Measurements from ENCODE around the gene ARL8B.
"Not testable (repeated sequence)": the region's sequence is repeated elsewhere in the genome, so short reads cannot be mapped to it uniquely, and the experiment has no call there.

ARL8B gene

DNA sequence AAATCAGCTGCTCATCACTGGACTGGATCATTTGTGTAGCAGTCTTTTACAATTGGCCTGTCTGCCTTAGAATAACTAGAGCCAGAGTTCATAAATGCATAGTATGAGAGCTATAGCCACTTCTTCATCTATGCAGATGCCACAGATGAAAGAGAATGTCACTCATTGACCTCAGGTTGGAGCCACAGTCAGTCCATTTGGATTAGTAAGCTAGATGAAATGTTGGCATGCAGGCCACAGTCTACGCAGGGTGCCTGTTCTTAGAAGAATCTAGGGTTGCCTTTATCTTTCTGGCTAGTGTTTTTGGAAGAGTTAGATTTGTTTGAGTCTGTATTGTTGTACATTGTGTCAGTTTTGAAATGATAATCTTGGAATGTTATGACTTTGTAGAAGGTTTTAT lies 40.0 kb downstream of the ARL8B start:
- Histone ChIP-seq H3K27ac (ENCODE audit: low read depth in 2 of 2, low read length in 2 of 2) (no peak overlapping the region), H3K4me1 (ENCODE audit: control insufficient read depth in 2 of 2, insufficient read depth in 2 of 2, low read length in 2 of 2) (no peaks in the 10 kb centered on the region), H3K36me3 (ENCODE audit: control insufficient read depth in 2 of 2, insufficient read depth in 2 of 2, low read length in 2 of 2) (no peaks in the 10 kb centered on the region)

DNA sequence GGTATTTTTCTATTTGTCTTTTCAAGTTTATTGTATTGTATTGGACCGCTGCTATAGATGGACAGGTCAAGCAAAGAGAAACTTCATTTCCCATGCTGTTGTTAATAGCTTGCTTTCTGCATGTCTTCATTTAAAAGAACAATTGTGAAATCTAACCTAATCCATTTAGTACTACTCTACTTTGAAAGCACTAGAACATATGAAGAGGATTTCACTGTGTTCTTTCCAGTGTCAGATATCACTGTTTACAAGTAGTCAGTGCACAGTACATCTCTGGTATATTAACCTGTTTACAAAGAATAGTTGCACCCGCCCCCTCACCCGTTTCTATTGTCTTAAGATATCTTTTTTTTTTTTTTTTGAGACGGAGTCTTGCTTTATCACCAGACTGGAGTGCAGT lies 43.6 kb downstream of the ARL8B start:
- no peaks in the 10 kb centered on the region for H3K9me3 ChIP-seq (ENCODE audit: control insufficient read depth in 2 of 2, low read length in 2 of 2)
- no peaks in the 10 kb centered on the region for H3K36me3 ChIP-seq (ENCODE audit: control insufficient read depth in 2 of 2, insufficient read depth in 2 of 2, low read length in 2 of 2)
- H3K27me3 ChIP-seq (ENCODE audit: control insufficient read depth in 2 of 2, insufficient read depth in 2 of 2, low read length in 2 of 2) = no peaks in the 10 kb centered on the region
- H3K4me1 ChIP-seq (ENCODE audit: control insufficient read depth in 2 of 2, insufficient read depth in 2 of 2, low read length in 2 of 2) = no peaks in the 10 kb centered on the region
- no peak overlapping the region for H3K9ac ChIP-seq (ENCODE audit: low read depth in 1 of 2, low read length in 2 of 2)
- no peak overlapping the region for H3K27ac ChIP-seq (ENCODE audit: low read depth in 2 of 2, low read length in 2 of 2)
- no peak overlapping the region for H3K4me3 ChIP-seq (ENCODE audit: low read length in 2 of 2)

More for the DNA sequence above, 40.0 kb downstream of the ARL8B start:
- Histone ChIP-seq H3K9me3 (ENCODE audit: control insufficient read depth in 2 of 2, low read length in 2 of 2) (no peaks in the 10 kb centered on the region), H3K4me3 (ENCODE audit: low read length in 2 of 2) (no peak overlapping the region), H3K27me3 (ENCODE audit: control insufficient read depth in 2 of 2, insufficient read depth in 2 of 2, low read length in 2 of 2) (no peaks in the 10 kb centered on the region), H3K9ac (ENCODE audit: low read depth in 1 of 2, low read length in 2 of 2) (no peak overlapping the region)

DNA sequence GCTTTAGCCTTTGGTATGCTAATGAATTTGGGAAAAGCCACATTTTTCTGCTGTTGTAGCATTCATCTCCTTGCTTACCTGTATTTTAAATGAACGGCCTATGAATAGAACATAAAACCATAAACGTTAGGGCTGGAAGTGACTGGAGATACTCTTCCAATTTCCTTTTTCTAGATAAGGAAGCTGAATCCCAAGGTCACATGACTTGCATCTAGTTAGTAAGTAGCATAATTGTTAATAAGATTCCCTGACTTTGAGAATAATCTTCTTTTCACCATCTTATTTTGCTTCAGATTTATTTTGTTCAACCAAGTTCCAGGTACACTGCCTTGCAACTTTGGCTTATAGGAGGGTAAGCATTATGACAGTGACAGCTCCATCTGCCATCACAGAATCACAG lies 44.8 kb downstream of the ARL8B start:
- H3K9me3 ChIP-seq (ENCODE audit: control insufficient read depth in 2 of 2, low read length in 2 of 2) = no peaks in the 10 kb centered on the region
- H3K36me3 ChIP-seq (ENCODE audit: control insufficient read depth in 2 of 2, insufficient read depth in 2 of 2, low read length in 2 of 2) = peaks cover 2 to 4% of the 10 kb centered on the region in 2 donors
- H3K9ac ChIP-seq (ENCODE audit: low read depth in 1 of 2, low read length in 2 of 2) = no peak overlapping the region
- H3K4me1 ChIP-seq (ENCODE audit: control insufficient read depth in 2 of 2, insufficient read depth in 2 of 2, low read length in 2 of 2) = no peaks in the 10 kb centered on the region
- no peak overlapping the region for H3K4me3 ChIP-seq (ENCODE audit: low read length in 2 of 2)
- H3K27me3 ChIP-seq (ENCODE audit: control insufficient read depth in 2 of 2, insufficient read depth in 2 of 2, low read length in 2 of 2) = no peaks in the 10 kb centered on the region
- no peak overlapping the region for H3K27ac ChIP-seq (ENCODE audit: low read depth in 2 of 2, low read length in 2 of 2)

DNA sequence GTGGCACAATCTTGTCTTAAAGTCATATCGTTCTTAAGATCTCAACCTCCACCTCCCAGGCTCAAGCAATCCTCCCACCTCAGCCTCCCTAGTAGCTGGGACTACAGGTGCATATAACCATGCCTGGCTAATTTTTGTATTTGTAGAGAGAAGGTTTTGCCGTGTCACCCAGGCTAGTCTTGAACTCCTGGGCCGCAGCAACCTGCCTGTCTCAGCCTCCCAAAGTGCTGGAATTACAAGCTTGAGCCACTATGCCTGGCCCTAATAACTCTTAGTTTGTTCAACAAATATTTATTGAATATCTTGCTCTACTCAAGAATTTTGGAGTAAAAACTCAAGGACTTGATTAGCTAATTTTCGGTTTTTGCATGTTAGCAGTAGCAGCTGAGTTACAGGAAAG lies 46.0 kb downstream of the ARL8B start:
- Histone ChIP-seq H3K9me3 (ENCODE audit: control insufficient read depth in 2 of 2, low read length in 2 of 2) (no peaks in the 10 kb centered on the region), H3K9ac (ENCODE audit: low read depth in 1 of 2, low read length in 2 of 2) (no peak overlapping the region), H3K27ac (ENCODE audit: low read depth in 2 of 2, low read length in 2 of 2) (no peak overlapping the region), H3K27me3 (ENCODE audit: control insufficient read depth in 2 of 2, insufficient read depth in 2 of 2, low read length in 2 of 2) (no peaks in the 10 kb centered on the region), H3K36me3 (ENCODE audit: control insufficient read depth in 2 of 2, insufficient read depth in 2 of 2, low read length in 2 of 2) (peaks cover 11 to 13% of the 10 kb centered on the region in 2 donors), H3K4me1 (ENCODE audit: control insufficient read depth in 2 of 2, insufficient read depth in 2 of 2, low read length in 2 of 2) (no peaks in the 10 kb centered on the region), H3K4me3 (ENCODE audit: low read length in 2 of 2) (no peak overlapping the region)

DNA sequence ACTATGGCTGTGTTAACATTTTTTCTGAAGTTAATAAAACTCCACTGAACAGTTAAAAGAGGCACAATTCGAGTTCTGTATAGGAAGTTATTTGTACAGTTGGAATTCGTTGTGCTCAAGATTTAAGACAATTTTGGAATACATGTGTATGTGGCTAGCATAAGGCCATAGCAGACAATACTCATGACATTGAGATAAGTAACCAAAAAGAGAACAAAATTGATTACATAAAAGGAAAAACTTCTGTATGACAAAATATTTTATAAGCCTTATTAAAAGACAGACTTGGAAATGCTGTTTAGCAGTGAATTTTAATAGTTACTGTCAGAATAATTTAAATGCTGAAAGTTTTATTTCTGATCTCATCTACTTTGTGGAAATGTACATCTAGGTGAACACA lies 47.7 kb downstream of the ARL8B start:
- H3K9me3 ChIP-seq (ENCODE audit: control insufficient read depth in 2 of 2, low read length in 2 of 2) = no peaks in the 10 kb centered on the region
- H3K4me1 ChIP-seq (ENCODE audit: control insufficient read depth in 2 of 2, insufficient read depth in 2 of 2, low read length in 2 of 2) = no peaks in the 10 kb centered on the region
- no peak overlapping the region for H3K4me3 ChIP-seq (ENCODE audit: low read length in 2 of 2)
- H3K9ac ChIP-seq (ENCODE audit: low read depth in 1 of 2, low read length in 2 of 2) = no peak overlapping the region
- no peaks in the 10 kb centered on the region for H3K27me3 ChIP-seq (ENCODE audit: control insufficient read depth in 2 of 2, insufficient read depth in 2 of 2, low read length in 2 of 2)
- H3K27ac ChIP-seq (ENCODE audit: low read depth in 2 of 2, low read length in 2 of 2) = no peak overlapping the region
- H3K36me3 ChIP-seq (ENCODE audit: control insufficient read depth in 2 of 2, insufficient read depth in 2 of 2, low read length in 2 of 2) = peaks cover 18 to 22% of the 10 kb centered on the region in 2 donors

DNA sequence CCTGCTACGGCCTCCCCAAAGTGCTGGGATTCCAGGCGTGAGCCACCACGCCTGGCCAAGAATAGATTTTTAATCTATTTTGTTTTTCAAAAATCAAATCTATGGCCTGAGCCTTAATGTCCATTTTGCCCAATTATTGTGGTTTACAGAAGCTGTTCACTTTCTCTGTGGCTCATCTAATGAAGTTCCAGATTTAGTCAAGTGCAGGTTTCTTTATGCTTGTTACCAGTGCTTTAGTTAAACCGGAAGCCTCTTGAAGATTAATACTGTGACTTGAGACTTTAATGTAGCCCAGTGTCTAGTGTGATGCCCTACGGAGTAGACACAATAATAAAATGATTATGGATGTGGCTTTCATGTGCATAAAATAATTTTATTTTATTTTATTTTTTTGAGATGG lies 48.9 kb downstream of the ARL8B start:
- Histone ChIP-seq H3K27me3 (ENCODE audit: control insufficient read depth in 2 of 2, insufficient read depth in 2 of 2, low read length in 2 of 2) (no peaks in the 10 kb centered on the region), H3K27ac (ENCODE audit: low read depth in 2 of 2, low read length in 2 of 2) (no peak overlapping the region), H3K9ac (ENCODE audit: low read depth in 1 of 2, low read length in 2 of 2) (no peak overlapping the region), H3K9me3 (ENCODE audit: control insufficient read depth in 2 of 2, low read length in 2 of 2) (no peaks in the 10 kb centered on the region), H3K4me1 (ENCODE audit: control insufficient read depth in 2 of 2, insufficient read depth in 2 of 2, low read length in 2 of 2) (no peaks in the 10 kb centered on the region), H3K36me3 (ENCODE audit: control insufficient read depth in 2 of 2, insufficient read depth in 2 of 2, low read length in 2 of 2) (peaks cover 26 to 31% of the 10 kb centered on the region in 2 donors), H3K4me3 (ENCODE audit: low read length in 2 of 2) (no peak overlapping the region)

DNA sequence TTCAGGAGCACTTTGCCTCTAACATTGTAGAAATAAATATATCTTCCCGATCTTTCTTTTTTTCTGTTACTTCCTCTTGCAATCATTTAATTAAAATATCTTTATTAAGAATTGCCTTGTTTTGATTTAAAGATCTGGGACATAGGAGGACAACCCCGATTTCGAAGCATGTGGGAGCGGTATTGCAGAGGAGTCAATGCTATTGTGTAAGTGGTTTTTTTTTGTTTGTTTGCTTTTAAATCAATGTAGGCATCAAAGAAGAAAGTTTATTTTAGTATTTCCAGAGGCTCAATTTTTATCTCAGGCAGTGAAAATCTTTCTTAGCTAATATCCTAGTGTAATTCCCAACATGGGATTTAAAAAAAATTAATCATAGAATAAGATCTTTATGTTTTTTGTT lies 49.9 kb downstream of the ARL8B start:
- Histone ChIP-seq H3K4me1 (ENCODE audit: control insufficient read depth in 2 of 2, insufficient read depth in 2 of 2, low read length in 2 of 2) (no peaks in the 10 kb centered on the region), H3K36me3 (ENCODE audit: control insufficient read depth in 2 of 2, insufficient read depth in 2 of 2, low read length in 2 of 2) (peaks cover 26 to 39% of the 10 kb centered on the region in 2 donors), H3K27ac (ENCODE audit: low read depth in 2 of 2, low read length in 2 of 2) (no peak overlapping the region), H3K4me3 (ENCODE audit: low read length in 2 of 2) (no peak overlapping the region), H3K27me3 (ENCODE audit: control insufficient read depth in 2 of 2, insufficient read depth in 2 of 2, low read length in 2 of 2) (no peaks in the 10 kb centered on the region), H3K9me3 (ENCODE audit: control insufficient read depth in 2 of 2, low read length in 2 of 2) (no peaks in the 10 kb centered on the region), H3K9ac (ENCODE audit: low read depth in 1 of 2, low read length in 2 of 2) (no peak overlapping the region)

DNA sequence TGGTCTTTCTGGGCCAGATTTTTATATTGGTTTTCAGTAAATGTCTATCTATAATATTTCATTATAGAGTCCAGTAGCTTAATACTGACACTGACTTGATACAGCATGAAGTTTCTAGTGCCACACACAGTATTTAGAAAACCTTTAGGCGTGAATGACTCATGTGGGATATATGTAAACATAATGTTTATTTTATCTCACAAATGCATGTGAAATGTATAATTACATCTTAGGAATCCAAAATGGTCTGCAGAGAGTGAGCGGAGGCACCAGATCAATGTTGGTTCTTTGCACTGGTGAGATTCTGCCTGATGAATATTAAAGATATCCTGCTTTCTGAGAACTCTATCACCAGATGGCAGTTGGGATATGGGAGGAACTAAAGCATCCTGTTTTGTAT lies 56.9 kb downstream of the ARL8B start:
- not testable (repeated sequence) for H3K27ac ChIP-seq (ENCODE audit: low read depth in 2 of 2, low read length in 2 of 2); H3K9me3 ChIP-seq (ENCODE audit: control insufficient read depth in 2 of 2, low read length in 2 of 2); H3K4me3 ChIP-seq (ENCODE audit: low read length in 2 of 2); H3K27me3 ChIP-seq (ENCODE audit: control insufficient read depth in 2 of 2, insufficient read depth in 2 of 2, low read length in 2 of 2); H3K4me1 ChIP-seq (ENCODE audit: control insufficient read depth in 2 of 2, insufficient read depth in 2 of 2, low read length in 2 of 2); H3K9ac ChIP-seq (ENCODE audit: low read depth in 1 of 2, low read length in 2 of 2)
- peaks cover 31 to 33% of the 10 kb centered on the region in 2 donors for H3K36me3 ChIP-seq (ENCODE audit: control insufficient read depth in 2 of 2, insufficient read depth in 2 of 2, low read length in 2 of 2)

DNA sequence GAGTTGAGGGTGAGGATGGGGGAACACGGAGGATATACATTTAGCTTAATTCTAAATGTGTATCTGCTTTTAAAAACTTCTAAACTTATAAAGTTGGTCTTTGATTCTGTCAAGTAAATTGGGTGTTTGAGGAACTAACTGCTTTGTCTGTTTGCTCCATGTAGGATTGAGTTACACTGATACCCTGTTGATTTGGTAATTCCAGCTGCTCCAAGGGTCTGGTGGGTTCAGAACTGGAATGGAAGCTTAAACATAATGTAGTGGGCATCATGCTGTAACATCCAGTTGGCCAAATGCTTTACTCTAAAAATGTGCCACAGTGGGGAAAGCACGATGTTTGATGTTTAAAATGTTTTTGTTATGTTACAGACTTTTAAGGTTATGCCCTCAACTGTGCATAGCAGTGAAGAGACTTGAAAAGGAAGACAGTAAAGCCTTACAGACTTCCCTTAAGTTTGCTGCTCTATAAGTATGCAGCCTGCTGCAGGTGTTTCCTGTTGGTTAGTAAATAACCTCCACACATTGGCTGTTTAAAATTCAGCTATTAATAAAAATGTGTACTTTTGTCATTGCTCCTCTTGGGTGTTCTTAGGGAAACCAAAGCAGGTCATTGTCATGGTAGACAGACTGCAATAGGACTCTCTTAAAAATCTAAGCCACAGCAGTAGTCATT lies 59.5 kb downstream of the ARL8B start:
- Histone ChIP-seq H3K9me3 (ENCODE audit: control insufficient read depth in 2 of 2, low read length in 2 of 2) (no peaks in the 10 kb centered on the region), H3K27ac (ENCODE audit: low read depth in 2 of 2, low read length in 2 of 2) (peak overlapping the region; percentile 15 to 39), H3K9ac (ENCODE audit: low read depth in 1 of 2, low read length in 2 of 2) (no peak overlapping the region), H3K27me3 (ENCODE audit: control insufficient read depth in 2 of 2, insufficient read depth in 2 of 2, low read length in 2 of 2) (no peaks in the 10 kb centered on the region), H3K4me3 (ENCODE audit: low read length in 2 of 2) (peak overlapping the region in 1 of 2 donors; percentile 23), H3K36me3 (ENCODE audit: control insufficient read depth in 2 of 2, insufficient read depth in 2 of 2, low read length in 2 of 2) (peaks cover 16 to 19% of the 10 kb centered on the region in 2 donors), H3K4me1 (ENCODE audit: control insufficient read depth in 2 of 2, insufficient read depth in 2 of 2, low read length in 2 of 2) (peaks cover 0 to 7% of the 10 kb centered on the region in 2 donors)

DNA sequence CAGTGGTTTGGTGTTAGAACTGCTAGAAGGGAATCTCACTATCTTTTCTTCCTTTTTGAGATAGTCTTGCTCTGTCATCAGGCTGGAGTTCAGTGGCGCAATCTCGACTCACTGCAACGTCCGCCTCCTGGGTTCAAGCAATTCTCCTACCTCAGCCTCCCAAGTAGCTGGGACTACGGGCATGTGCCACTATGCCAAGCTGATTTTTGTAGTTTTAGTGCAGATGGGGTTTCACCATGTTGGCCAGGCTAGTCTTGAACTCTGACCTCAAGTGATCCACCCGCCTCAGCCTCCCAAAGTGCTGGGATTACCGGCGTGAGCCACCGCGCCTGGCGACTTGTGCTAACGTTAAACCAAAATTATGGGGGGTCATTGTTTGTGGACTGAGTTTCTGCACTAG lies 61.6 kb downstream of the ARL8B start:
- not testable (repeated sequence) for H3K4me3 ChIP-seq (ENCODE audit: low read length in 2 of 2); H3K27ac ChIP-seq (ENCODE audit: low read depth in 2 of 2, low read length in 2 of 2); H3K27me3 ChIP-seq (ENCODE audit: control insufficient read depth in 2 of 2, insufficient read depth in 2 of 2, low read length in 2 of 2); H3K9me3 ChIP-seq (ENCODE audit: control insufficient read depth in 2 of 2, low read length in 2 of 2); H3K9ac ChIP-seq (ENCODE audit: low read depth in 1 of 2, low read length in 2 of 2)
- Histone ChIP-seq H3K36me3 (ENCODE audit: control insufficient read depth in 2 of 2, insufficient read depth in 2 of 2, low read length in 2 of 2) (peaks cover 8 to 11% of the 10 kb centered on the region in 2 donors), H3K4me1 (ENCODE audit: control insufficient read depth in 2 of 2, insufficient read depth in 2 of 2, low read length in 2 of 2) (peaks cover 2 to 11% of the 10 kb centered on the region in 2 donors)
